ENCODE results near the gene BUD23.

BUD23 gene

DNA sequence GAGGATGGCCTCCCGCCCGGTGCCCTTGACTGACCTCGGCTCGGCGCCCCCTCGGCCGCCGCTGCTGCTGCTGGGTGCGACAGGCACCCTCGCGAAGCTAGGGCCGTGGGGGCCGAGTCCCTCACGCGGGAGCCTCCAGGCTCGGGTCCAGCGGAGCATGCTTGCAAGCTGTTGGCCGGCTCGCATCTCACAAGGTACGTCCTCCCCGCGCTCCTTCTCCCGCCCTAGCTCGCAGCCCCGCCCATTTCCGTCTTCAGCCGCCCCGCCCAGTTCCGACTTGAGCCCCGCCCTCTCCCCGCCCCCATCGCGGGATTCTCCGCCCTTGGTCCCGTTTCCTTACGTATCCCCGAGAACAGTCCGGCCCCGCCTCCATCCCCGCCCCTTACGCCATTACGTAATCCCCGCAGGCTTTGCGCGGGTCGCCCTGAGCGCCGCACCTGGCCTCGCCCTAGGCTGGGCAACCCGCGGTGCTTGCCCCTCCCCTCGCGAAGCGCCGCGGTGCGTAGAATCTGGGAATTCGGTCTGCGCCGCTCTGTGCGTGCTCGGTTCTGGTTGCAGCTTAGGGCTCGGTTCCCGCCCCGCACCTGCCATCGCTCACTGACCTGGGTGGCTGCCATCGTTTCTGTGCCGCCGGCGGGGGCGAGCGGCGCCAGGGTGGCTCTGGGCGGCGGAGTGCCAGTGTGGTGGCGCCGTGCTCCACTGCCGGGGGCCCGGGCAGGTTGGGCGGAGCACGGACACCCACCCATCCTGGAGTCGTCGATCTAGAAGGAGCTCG, 55.4 kb downstream of the BUD23 start, which contains the start of gene ABHD11:
Gene ABHD11 (minus strand): TSS at position 191 of the 775 bp plus-strand sequence. CDS start 32 bp downstream, at position 159.
- DNase-seq (ENCODE audit: insufficient read length, low spot score) (peak; percentile 98), FAIRE-seq (peak; percentile 96)

DNA sequence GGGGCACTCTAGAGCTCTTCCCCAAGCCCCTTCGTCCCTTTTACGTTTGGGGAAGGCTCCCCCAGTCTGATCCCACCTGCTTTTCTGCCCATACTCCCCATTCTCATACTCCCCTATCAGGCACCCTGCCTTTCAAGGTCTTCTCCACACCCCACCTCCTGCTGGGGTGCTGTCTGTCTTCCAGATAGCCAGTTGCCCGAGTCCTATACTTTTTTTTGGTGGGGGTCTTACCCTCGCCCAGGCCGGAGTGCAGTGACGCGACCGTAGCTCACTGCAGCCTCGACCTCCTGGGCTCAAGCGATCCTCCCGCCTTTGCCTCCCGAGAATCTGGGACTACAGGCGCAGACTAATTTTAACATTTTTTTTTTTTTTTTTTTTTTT, 56.0 kb downstream of the BUD23 start:
- DNase-seq (ENCODE audit: insufficient read length, low spot score) (no peak), FAIRE-seq (peak; percentile 23)

DNA sequence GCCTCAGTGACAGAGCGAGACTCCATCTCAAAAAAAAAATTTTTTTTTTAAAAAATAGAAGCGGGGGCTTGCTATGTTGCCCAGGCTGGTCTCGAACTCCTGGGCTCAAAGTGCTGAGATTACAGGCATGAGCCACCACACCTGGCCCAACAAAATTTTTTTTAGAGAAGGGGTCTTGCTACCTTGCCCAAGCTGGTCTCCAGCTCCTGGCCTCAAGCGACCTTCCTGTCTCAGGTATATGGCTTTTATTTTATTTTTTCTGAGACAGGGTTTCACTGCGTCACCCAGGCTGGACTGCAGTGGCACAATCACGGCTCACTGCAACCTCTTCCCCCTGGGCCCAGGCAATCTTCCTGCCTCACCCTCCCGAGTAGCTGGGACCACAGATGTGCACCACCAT, 56.8 kb downstream of the BUD23 start:
- FAIRE-seq: no peak
- DNase-seq (ENCODE audit: insufficient read length, low spot score): no peak

DNA sequence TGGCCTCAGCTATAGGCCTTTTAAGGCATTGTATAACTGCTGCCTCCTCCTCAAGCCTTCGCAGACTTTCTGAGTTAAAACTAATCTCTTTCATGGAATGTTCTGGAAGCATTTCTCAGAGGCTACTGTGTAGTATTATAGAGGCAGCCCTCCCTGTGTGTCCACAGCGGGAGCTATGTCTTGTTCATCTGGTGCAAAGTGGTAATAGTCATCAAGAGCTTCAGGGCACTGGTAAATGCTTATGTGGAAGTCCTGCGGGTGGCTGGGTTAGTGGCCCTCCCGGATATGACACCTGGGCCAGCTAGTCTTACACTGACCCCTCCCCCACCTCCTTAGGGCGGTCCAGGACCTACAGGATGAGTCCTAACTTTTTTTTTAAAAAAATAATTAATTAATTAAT, 57.4 kb downstream of the BUD23 start:
- no peak for FAIRE-seq
- no peak for DNase-seq (ENCODE audit: insufficient read length, low spot score)

DNA sequence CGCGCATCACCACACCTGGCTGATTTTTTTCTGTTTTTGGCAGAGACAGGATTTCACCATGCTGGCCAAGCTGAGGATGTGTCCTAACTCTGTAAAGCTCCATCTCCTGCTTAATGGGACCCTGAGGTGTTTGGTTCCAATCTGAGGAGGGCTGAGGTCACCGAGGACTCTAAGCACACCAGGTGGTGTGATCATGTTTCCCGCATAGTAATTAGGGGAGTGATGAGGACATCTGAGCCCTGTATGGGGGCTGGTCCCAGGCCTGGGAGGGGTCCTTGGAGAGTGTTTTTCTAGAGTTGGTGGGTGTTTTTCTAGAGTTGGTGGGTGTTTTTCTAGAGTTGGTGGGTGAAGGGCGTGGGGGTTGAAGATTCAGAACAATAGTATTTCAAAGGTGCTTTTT, 58.2 kb downstream of the BUD23 start:
- no peak for FAIRE-seq
- no peak for DNase-seq (ENCODE audit: insufficient read length, low spot score)

DNA sequence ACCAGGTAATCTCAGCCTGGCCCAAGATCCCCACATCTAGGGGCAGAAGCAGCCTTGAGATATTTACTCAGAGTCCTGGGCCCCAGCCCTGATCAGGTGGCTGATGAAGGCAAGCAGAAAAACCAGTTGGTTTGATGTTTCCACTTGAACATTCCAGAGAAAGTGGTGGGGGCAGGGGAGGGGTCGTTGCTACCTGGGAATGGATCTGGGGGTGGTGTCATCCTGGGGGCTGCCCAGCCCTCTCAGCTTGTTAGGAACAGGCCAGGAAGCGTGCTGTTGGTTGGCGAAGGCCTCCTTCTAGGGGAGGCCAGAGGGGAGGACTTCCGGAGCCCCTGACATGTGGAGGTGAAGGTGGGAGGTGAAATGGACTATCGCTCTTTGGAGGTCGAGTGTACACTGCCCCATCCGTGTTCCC, 58.9 kb downstream of the BUD23 start:
- no peak for FAIRE-seq
- no peak for DNase-seq (ENCODE audit: insufficient read length, low spot score)

DNA sequence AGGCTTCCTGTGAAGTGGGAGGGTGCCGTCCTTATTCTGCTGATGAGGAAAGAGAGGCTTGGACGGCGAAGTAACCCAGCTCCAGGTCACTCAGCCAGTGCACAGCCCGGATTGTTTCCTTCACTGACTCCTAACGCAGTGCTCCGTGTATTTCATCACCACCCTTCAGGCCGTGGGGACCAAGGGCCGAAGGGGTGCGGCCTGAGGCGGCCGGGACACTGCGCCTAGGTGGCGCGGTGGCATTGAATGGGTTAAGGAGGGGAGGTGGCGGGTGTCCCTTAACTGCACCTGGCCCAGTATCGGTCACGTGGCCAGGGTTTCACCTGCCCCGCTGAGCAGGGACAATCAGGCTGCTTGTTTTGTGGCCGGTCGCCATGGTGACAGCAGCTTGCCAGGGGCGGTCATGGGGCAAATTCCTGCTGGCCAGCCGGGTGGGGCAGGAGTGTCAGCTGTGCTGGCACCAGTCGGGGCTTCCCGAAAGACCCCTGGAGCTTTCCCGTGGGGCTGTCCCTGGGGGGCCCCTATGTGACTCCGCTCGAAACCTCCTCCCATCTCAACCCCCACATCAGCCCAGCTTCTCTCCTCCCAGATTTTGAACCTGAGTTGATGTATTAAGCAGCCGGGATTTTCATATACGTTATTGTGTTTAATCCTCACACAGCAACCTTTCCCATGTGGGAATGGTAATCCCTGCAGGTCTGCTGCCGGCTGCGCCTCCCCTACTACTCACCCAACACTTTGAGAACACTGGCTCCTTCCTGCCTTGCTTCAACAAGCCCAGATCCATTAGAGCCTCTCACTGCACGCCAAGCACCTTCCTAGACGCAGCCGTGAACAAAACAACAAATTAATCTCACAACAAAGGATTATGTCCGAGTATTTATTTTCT, 59.6 kb downstream of the BUD23 start:
- FAIRE-seq: no peak
- DNase-seq (ENCODE audit: insufficient read length, low spot score): no peak

DNA sequence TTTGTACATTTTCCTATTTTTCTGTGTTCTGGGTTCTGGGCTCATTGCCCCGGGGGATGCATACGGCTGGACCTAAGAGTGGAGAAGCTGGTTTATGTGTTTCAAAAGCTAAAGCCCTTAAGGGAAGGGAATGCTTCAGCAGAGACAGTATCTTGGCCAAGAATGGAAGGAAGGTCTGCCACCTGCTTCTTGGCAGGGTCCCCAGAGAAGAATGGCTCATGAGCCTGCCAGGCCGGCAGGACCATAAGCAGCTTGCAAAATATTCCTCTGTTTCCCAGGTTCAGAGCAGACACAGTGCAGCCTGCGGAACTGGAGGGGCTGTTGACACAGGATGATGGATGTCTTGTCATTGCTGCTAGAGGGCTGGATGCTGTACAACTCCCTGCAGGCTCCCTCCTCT, 63.0 kb downstream of the BUD23 start:
- FAIRE-seq (no peak), DNase-seq (ENCODE audit: insufficient read length, low spot score) (no peak)
